ENCODE measurements around the gene C1QTNF6.
A peak's percentile ranks its signal among the peaks of the same experiment; 100 is the strongest.

Gene C1QTNF6

GRCh38 chr22:37183432-37184379 is 4.3 kb downstream of the C1QTNF6 start:
- H3K4me3 Mint-ChIP-seq, result no peak overlapping the region
- H3K27ac Mint-ChIP-seq, result no peak overlapping the region
- no peak for ATAC-seq (replicated peaks)
- H3K4me1 Mint-ChIP-seq, result peaks cover 18 to 22% of the 10 kb centered on the region in 2 donors
- DNase-seq, result no peak
- H3K36me3 Mint-ChIP-seq, result peaks cover 4 to 5% of the 10 kb centered on the region in 2 donors
- H3K9me3 Mint-ChIP-seq, result no peaks in the 10 kb centered on the region
- peaks cover 0 to 6% of the 10 kb centered on the region in 2 donors for H3K27me3 Mint-ChIP-seq

GRCh38 chr22:37182949-37183245 is 5.2 kb downstream of the C1QTNF6 start:
- Mint-ChIP-seq H3K27ac (no peak overlapping the region), H3K4me3 (no peak overlapping the region), H3K4me1 (peaks cover 17 to 22% of the 10 kb centered on the region in 2 donors), H3K9me3 (no peaks in the 10 kb centered on the region), H3K36me3 (peaks cover 4 to 5% of the 10 kb centered on the region in 2 donors), H3K27me3 (peaks cover 3 to 10% of the 10 kb centered on the region in 2 donors)
- no peak for ATAC-seq (replicated peaks)
- no peak for DNase-seq

- Mint-ChIP-seq H3K27ac (no peak overlapping the region), H3K4me1 (peaks cover 21 to 26% of the 10 kb centered on the region in 2 donors)
Observed at GRCh38 chr22:37182101-37182948, 5.7 kb downstream of the C1QTNF6 start.

GRCh38 chr22:37181681-37182080 is 6.4 kb downstream of the C1QTNF6 start:
- ATAC-seq (replicated peaks) (no peak), DNase-seq (no peak)
- Mint-ChIP-seq H3K27ac (no peak overlapping the region), H3K4me1 (peaks cover 24 to 33% of the 10 kb centered on the region in 2 donors), H3K27me3 (peaks cover 11 to 17% of the 10 kb centered on the region in 2 donors), H3K4me3 (no peak overlapping the region), H3K9me3 (no peaks in the 10 kb centered on the region), H3K36me3 (peaks cover 4% of the 10 kb centered on the region in 2 donors)

More at GRCh38 chr22:37182101-37182948, 5.7 kb downstream of the C1QTNF6 start:
- peaks cover 8 to 16% of the 10 kb centered on the region in 2 donors for H3K27me3 Mint-ChIP-seq
- peaks cover 4% of the 10 kb centered on the region in 2 donors for H3K36me3 Mint-ChIP-seq
- ATAC-seq (replicated peaks), result no peak
- no peak overlapping the region for H3K4me3 Mint-ChIP-seq
- H3K9me3 Mint-ChIP-seq, result no peaks in the 10 kb centered on the region
- DNase-seq, result no peak

- ATAC-seq (replicated peaks), result no peak
- Mint-ChIP-seq H3K27ac (no peak overlapping the region), H3K27me3 (peaks cover 18 to 24% of the 10 kb centered on the region in 2 donors), H3K4me3 (no peak overlapping the region), H3K9me3 (no peaks in the 10 kb centered on the region), H3K36me3 (peaks cover 4% of the 10 kb centered on the region in 2 donors), H3K4me1 (peaks cover 29 to 33% of the 10 kb centered on the region in 2 donors)
- DNase-seq, result no peak
Observed at GRCh38 chr22:37180531-37181231, 7.4 kb downstream of the C1QTNF6 start.

GRCh38 chr22:37179622-37180420 is 8.2 kb downstream of the C1QTNF6 start:
- Mint-ChIP-seq H3K27me3 (peaks cover 21 to 26% of the 10 kb centered on the region in 2 donors), H3K36me3 (peaks cover 4 to 5% of the 10 kb centered on the region in 2 donors), H3K4me3 (no peak overlapping the region), H3K4me1 (peaks cover 23 to 27% of the 10 kb centered on the region in 2 donors), H3K27ac (no peak overlapping the region), H3K9me3 (peaks cover under 1% of the 10 kb centered on the region in 2 donors)
- ATAC-seq (replicated peaks), result no peak
- no peak for DNase-seq

- H3K4me3 Mint-ChIP-seq, result no peak overlapping the region
- H3K36me3 Mint-ChIP-seq, result peaks cover 4 to 6% of the 10 kb centered on the region in 2 donors
- H3K27ac Mint-ChIP-seq, result no peak overlapping the region
Observed at GRCh38 chr22:37179126-37179470, 8.9 kb downstream of the C1QTNF6 start.

GRCh38 chr22:37178350-37179125 is 9.5 kb downstream of the C1QTNF6 start:
- Mint-ChIP-seq H3K4me1 (peaks cover 19 to 23% of the 10 kb centered on the region in 2 donors), H3K36me3 (peaks cover 4 to 6% of the 10 kb centered on the region in 2 donors), H3K9me3 (peaks cover 2 to 4% of the 10 kb centered on the region in 2 donors), H3K27ac (no peak overlapping the region), H3K27me3 (peaks cover 28 to 31% of the 10 kb centered on the region in 2 donors), H3K4me3 (no peak overlapping the region)
- ATAC-seq (replicated peaks) (no peak), DNase-seq (no peak)

More at GRCh38 chr22:37179126-37179470, 8.9 kb downstream of the C1QTNF6 start:
- Mint-ChIP-seq H3K27me3 (peaks cover 28 to 31% of the 10 kb centered on the region in 2 donors), H3K9me3 (peaks cover 2 to 4% of the 10 kb centered on the region in 2 donors), H3K4me1 (peaks cover 22 to 23% of the 10 kb centered on the region in 2 donors)
- no peak for ATAC-seq (replicated peaks)
- no peak for DNase-seq

GRCh38 chr22:37177755-37178154 is 10.3 kb downstream of the C1QTNF6 start:
- Mint-ChIP-seq H3K27me3 (peaks cover 28 to 31% of the 10 kb centered on the region in 2 donors), H3K9me3 (peaks cover 2 to 4% of the 10 kb centered on the region in 2 donors), H3K36me3 (peaks cover 4 to 6% of the 10 kb centered on the region in 2 donors), H3K4me1 (peaks cover 19 to 23% of the 10 kb centered on the region in 2 donors), H3K4me3 (no peak overlapping the region), H3K27ac (peak overlapping the region; percentile 53)
- ATAC-seq (replicated peaks) (no peak), DNase-seq (no peak)

GRCh38 chr22:37177221-37177620 is 10.8 kb downstream of the C1QTNF6 start:
- H3K9me3 Mint-ChIP-seq, result peaks cover 2 to 4% of the 10 kb centered on the region in 2 donors
- peaks cover 19 to 23% of the 10 kb centered on the region in 2 donors for H3K4me1 Mint-ChIP-seq
- DNase-seq, result no peak
- peaks cover 4 to 6% of the 10 kb centered on the region in 2 donors for H3K36me3 Mint-ChIP-seq
- H3K27me3 Mint-ChIP-seq, result peaks cover 28 to 31% of the 10 kb centered on the region in 2 donors
- ATAC-seq (replicated peaks), result no peak
- no peak overlapping the region for H3K27ac Mint-ChIP-seq
- H3K4me3 Mint-ChIP-seq, result no peak overlapping the region

- Mint-ChIP-seq H3K4me3 (peak overlapping the region; percentile 73 to 80), H3K4me1 (peaks cover 19 to 23% of the 10 kb centered on the region in 2 donors), H3K27ac (peak overlapping the region; percentile 90), H3K36me3 (peaks cover 3 to 4% of the 10 kb centered on the region in 2 donors), H3K9me3 (peaks cover 2 to 4% of the 10 kb centered on the region in 2 donors), H3K27me3 (peaks cover 28 to 31% of the 10 kb centered on the region in 2 donors)
- ATAC-seq (replicated peaks) (peak; percentile 87 to 90), DNase-seq (no peak)
Observed at GRCh38 chr22:37176464-37177061, 11.5 kb downstream of the C1QTNF6 start.

Measured in stimulated activated naive B cell treated with anti-CD40 and anti-IgM and Interleukin-4, amounts not matched to agents 10 μg/mL and 1 μg/mL and 100 μg/mL, for 72 hours (primary cell).